Progenitor cell of endocrine pancreas (in vitro differentiated cells): ENCODE data around the gene MAP7D3. TPM values are rescaled to one million over a fixed set of nuclear protein-coding genes. Genes with fewer than 3 reads are reported as not detected.

ENCODE experiments used
- DNase-seq: peaks from one replicate; pipeline ENCODE4 v3.0.0; 2021; ENCODE audit warnings: low spot score; ENCODE audit not compliant: unreplicated experiment
- H3K27ac Mint-ChIP-seq: 2 replicates; pipeline ENCODE4 v1.8.0; 2021; ENCODE audit warnings: mild to moderate bottlenecking, moderate library complexity, mixed read lengths
- H3K27me3 Mint-ChIP-seq: 2 replicates; pipeline ENCODE4 v1.8.0; 2021; ENCODE audit warnings: mixed read lengths
- H3K36me3 Mint-ChIP-seq: 2 replicates; pipeline ENCODE4 v1.8.0; 2022; ENCODE audit warnings: mixed read lengths; ENCODE audit not compliant: insufficient read depth
- H3K4me1 Mint-ChIP-seq: 2 replicates; pipeline ENCODE4 v1.8.0; 2021; ENCODE audit warnings: low read depth, mixed read lengths
- H3K4me3 Mint-ChIP-seq: 2 replicates; pipeline ENCODE4 v1.8.0; 2021; ENCODE audit warnings: low read depth, mild to moderate bottlenecking, moderate library complexity, mixed read lengths
- H3K9me3 Mint-ChIP-seq: 2 replicates; pipeline ENCODE4 v1.8.0; 2021; ENCODE audit warnings: low read depth, mixed read lengths
- total RNA-seq: library from RNA; stranded (reverse); gene quantifications from 2 replicates; pipeline ENCODE4 v1.2.1, GENCODE V29; 2021
- TF ChIP-seq, protein P1 (sequence below): fragments of 200-600 bp; sonication (generic); IDR thresholded peaks from one replicate; pipeline ENCODE4 v1.5.0; 2021; ENCODE audit warnings: antibody characterized with exemption, mild to moderate bottlenecking; ENCODE audit not compliant: unreplicated experiment

Gene MAP7D3
- total RNA-seq, 1 donor from 2014 or later, result 5.8 TPM

DNA sequence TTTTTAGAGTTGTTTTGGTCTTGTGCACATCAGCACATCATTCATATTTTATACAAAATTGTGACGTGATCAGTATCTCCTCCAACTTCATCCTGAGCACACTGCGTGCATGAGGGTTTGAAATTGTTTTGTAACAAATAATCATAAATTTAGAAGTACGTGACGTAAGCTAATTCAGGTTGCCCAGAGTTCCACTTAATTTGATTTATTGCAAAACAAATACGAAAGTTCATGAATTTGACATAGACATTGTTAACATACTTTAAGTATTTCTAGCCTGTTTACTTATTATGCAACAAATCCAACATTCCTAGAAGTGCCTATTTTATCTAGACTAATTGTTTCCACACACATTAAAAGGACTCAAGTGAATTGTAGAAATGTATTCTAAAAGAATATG is 48.3 kb downstream of the MAP7D3 start:
- DNase-seq, result no peak
- peaks cover 14% of the 10 kb centered on the region for H3K9me3 Mint-ChIP-seq

DNA sequence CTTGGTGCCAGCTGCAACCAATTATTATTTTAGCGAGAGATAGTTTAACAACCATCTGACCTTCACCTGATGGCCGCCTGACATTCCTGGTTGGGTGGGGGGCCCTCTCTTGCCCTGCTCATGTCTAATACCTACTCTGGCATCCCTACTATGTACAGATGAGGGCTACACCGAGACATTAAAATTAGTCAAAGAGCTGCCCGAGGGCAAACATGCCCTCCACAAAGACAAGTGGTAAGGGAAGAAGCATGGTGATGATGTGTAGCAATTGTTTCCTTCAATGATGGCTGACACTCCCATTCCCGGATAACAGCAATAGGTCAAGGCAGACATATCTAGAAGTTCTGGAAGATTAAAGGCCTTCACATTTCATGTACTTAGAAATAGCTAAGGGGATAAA is 49.6 kb downstream of the MAP7D3 start:
- no peak overlapping the region for H3K4me3 Mint-ChIP-seq
- H3K36me3 Mint-ChIP-seq, result peaks cover 2% of the 10 kb centered on the region
- TF ChIP-seq, protein P1, sequence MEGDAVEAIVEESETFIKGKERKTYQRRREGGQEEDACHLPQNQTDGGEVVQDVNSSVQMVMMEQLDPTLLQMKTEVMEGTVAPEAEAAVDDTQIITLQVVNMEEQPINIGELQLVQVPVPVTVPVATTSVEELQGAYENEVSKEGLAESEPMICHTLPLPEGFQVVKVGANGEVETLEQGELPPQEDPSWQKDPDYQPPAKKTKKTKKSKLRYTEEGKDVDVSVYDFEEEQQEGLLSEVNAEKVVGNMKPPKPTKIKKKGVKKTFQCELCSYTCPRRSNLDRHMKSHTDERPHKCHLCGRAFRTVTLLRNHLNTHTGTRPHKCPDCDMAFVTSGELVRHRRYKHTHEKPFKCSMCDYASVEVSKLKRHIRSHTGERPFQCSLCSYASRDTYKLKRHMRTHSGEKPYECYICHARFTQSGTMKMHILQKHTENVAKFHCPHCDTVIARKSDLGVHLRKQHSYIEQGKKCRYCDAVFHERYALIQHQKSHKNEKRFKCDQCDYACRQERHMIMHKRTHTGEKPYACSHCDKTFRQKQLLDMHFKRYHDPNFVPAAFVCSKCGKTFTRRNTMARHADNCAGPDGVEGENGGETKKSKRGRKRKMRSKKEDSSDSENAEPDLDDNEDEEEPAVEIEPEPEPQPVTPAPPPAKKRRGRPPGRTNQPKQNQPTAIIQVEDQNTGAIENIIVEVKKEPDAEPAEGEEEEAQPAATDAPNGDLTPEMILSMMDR, result no peak
- peaks cover 5% of the 10 kb centered on the region for H3K4me1 Mint-ChIP-seq
- no peak for DNase-seq
- H3K9me3 Mint-ChIP-seq, result peaks cover 14% of the 10 kb centered on the region
- no peaks in the 10 kb centered on the region for H3K27me3 Mint-ChIP-seq
- no peak overlapping the region for H3K27ac Mint-ChIP-seq

More for the DNA sequence above, 48.3 kb downstream of the MAP7D3 start:
- Mint-ChIP-seq H3K4me1 (peaks cover 5% of the 10 kb centered on the region), H3K4me3 (no peak overlapping the region), H3K27me3 (no peaks in the 10 kb centered on the region), H3K36me3 (peaks cover 2% of the 10 kb centered on the region), H3K27ac (no peak overlapping the region)
- TF ChIP-seq, protein P1, result no peak

DNA sequence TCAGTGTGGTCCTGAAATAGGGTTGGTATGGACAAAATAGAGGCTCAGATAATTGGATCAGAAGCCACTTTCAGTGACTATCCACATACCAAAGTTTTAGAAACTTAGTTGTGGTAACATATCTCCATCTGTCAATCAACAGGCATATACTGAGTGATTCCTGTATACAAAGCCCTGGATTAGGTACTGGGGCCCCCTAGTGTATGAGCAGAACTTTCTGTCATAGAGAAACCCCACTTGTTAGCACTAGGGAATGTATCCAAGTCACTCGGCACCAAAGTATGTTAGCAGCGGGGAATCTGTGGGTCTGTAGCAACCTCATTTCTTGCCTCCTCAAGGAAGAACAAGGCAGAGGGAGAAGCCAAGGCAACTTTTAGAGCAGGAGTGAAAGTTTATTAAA is 50.7 kb downstream of the MAP7D3 start:
- H3K27ac Mint-ChIP-seq, result no peak overlapping the region
- H3K36me3 Mint-ChIP-seq, result peaks cover 2% of the 10 kb centered on the region
- no peak overlapping the region for H3K4me3 Mint-ChIP-seq
- no peaks in the 10 kb centered on the region for H3K27me3 Mint-ChIP-seq
- peaks cover 15% of the 10 kb centered on the region for H3K9me3 Mint-ChIP-seq
- H3K4me1 Mint-ChIP-seq, result peaks cover 5% of the 10 kb centered on the region
- TF ChIP-seq, protein P1, result no peak
- no peak for DNase-seq

DNA sequence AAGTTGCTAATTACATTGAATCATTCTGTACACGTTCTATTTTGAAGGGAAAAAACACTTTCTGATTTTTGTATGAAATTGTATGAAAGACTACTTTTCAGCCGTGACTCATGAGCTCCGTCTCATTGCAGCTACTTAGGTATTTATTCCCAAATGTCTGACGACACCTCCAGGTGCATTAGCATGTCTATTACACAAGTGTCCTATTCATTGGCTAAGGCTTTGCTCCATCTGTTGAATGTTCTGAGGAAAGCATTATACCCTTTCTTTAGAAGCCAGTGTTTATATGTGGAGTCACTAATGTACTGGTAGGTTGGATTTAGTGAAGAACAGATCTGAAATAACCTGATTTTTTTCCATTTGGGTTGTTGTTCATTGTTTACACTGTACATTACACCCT is 51.8 kb downstream of the MAP7D3 start:
- TF ChIP-seq, protein P1, result no peak
- H3K9me3 Mint-ChIP-seq, result peaks cover 21% of the 10 kb centered on the region
- H3K4me3 Mint-ChIP-seq, result no peak overlapping the region
- H3K27me3 Mint-ChIP-seq, result no peaks in the 10 kb centered on the region
- no peak overlapping the region for H3K27ac Mint-ChIP-seq
- no peak for DNase-seq
- H3K36me3 Mint-ChIP-seq, result peaks cover 2% of the 10 kb centered on the region
- peaks cover 5% of the 10 kb centered on the region for H3K4me1 Mint-ChIP-seq

DNA sequence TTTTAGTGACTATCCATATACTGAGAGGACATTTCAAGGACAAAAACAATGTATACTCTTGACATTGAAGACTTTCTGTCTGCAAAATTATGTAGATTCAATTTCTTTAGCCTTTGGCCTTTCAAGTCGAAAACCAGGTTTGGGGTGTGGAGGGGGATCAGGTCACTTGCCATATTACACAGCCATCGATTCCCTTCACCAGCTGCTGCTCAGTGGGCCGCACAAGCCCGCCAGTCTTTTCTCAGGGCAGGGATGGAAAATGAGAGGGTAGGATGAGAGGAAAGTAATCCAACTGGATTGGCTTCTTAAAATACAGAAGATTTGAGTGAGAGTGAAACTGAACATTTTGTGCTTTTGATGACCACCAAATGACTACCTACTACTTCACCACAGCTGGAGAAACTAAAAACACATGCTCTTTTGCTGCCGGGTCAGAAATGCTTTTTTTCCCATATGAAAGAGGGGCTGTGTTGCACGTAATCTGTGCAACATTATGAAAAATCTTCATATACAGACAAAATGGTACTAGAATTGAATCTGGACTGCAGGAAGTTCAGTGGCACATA is 52.4 kb downstream of the MAP7D3 start:
- Mint-ChIP-seq H3K27ac (no peak overlapping the region), H3K27me3 (no peaks in the 10 kb centered on the region), H3K4me1 (peaks cover 5% of the 10 kb centered on the region), H3K36me3 (peaks cover 2% of the 10 kb centered on the region), H3K9me3 (peaks cover 24% of the 10 kb centered on the region), H3K4me3 (no peak overlapping the region)
- TF ChIP-seq, protein P1, result no peak
- DNase-seq, result no peak
